ENCODE measurements around the gene WDR4. TPM values are rescaled to one million over a fixed set of nuclear protein-coding genes. Genes with fewer than 3 reads are reported as not detected.

WDR4 gene
- total RNA-seq, 1 experiment from 2014 or later: 17.6 TPM

DNA sequence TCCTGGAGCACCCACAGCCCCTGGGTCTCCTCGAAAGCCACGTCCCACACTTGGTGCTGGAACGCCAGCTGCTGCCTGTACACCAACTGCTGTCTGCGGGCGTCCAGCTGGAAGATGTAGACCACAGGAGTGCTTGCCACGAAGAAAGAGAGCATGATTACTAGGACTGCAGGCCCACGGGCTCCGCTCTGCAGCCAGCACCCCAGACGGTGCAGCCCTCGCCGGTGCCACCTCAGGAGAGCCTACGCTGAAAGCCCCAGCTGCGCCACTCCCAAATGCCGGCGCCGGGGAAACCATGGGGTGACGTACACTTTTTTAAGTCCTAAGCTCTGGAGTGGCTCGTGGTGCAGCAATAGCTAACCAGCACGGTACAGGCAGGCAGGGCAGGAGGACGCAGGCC, 25.7 kb downstream of the WDR4 start:
- TF ChIP-seq EZH2 (IDR thresholded peaks at IDR 0.05; ENCODE audit: low read depth): no peak
- TF ChIP-seq, protein P1, sequence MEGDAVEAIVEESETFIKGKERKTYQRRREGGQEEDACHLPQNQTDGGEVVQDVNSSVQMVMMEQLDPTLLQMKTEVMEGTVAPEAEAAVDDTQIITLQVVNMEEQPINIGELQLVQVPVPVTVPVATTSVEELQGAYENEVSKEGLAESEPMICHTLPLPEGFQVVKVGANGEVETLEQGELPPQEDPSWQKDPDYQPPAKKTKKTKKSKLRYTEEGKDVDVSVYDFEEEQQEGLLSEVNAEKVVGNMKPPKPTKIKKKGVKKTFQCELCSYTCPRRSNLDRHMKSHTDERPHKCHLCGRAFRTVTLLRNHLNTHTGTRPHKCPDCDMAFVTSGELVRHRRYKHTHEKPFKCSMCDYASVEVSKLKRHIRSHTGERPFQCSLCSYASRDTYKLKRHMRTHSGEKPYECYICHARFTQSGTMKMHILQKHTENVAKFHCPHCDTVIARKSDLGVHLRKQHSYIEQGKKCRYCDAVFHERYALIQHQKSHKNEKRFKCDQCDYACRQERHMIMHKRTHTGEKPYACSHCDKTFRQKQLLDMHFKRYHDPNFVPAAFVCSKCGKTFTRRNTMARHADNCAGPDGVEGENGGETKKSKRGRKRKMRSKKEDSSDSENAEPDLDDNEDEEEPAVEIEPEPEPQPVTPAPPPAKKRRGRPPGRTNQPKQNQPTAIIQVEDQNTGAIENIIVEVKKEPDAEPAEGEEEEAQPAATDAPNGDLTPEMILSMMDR (conservative IDR thresholded peaks at IDR 0.05): no peak
- Histone ChIP-seq H3K9me3 (ENCODE audit: insufficient read depth, low read depth) (no peaks in the 10 kb centered on the region), H3K4me1 (replicated peaks; ENCODE audit: insufficient read depth) (no peaks in the 10 kb centered on the region), H3K36me3 (ENCODE audit: low read depth) (no peaks in the 10 kb centered on the region), H3F3A (ENCODE audit: insufficient read depth, low read depth) (no peaks in the 10 kb centered on the region), H4K20me1 (ENCODE audit: insufficient read depth) (0 out of 2 replicates have a peak, but pooled peaks cover 7% of the 10 kb centered on the region), H3K9me2 (ENCODE audit: insufficient read depth) (no peaks in the 10 kb centered on the region), H3K27me3 (ENCODE audit: insufficient read depth, low read depth) (no peaks in the 10 kb centered on the region), H2AFZ (no peak overlapping the region), H3K4me3 (no peak overlapping the region), H3K4me2 (no peak overlapping the region), H3K79me2 (ENCODE audit: low read depth) (no peaks in the 10 kb centered on the region), H3K27ac (no peak overlapping the region)
- ChIA-PET CTCF (no interaction called here), POLR2A (ENCODE audit: unreplicated experiment) (no interaction called here)
- intact Hi-C loops (cut with micrococcal nuclease; ENCODE audit: unreplicated experiment): no loop called here
- no peak for DNase-seq
- no TSS peak for BruUV-seq (replicated peaks)

DNA sequence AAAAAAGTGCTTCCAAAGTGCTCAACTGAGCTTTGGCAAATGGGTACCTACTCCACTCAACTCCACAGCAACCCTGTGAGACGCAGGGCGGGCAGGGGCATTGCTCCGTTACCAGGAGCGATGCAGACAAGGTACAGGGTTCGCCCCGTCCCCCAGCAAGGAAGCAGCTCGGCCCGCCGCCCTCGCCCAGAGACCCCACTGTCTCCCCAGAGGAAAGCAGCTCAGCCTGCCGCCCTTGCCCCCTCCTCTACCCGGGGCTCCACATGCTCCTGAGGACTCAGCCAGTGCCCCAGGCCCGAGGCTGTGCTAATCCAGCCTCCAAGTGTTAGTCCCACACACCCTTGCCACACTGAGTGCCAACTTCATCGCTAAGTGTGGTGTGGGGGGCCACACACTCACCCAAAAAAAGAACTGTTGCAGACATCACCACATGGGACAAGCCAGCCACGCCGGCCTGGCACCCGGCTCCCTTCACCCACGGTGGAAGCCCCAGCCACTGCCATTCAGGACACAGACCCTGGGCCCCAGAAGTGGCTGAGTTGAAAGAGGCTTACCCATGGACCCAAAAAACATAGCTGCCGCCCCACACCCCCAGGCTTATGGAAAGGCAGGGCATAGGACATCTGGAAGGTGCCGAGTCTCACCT, 26.3 kb downstream of the WDR4 start:
- H3K9me2 ChIP-seq (ENCODE audit: insufficient read depth): no peaks in the 10 kb centered on the region
- H3K9me3 ChIP-seq (ENCODE audit: insufficient read depth, low read depth): no peaks in the 10 kb centered on the region
- H3K79me2 ChIP-seq (ENCODE audit: low read depth): no peaks in the 10 kb centered on the region
- H3K27me3 ChIP-seq (ENCODE audit: insufficient read depth, low read depth): no peaks in the 10 kb centered on the region
- H3F3A ChIP-seq (ENCODE audit: insufficient read depth, low read depth): no peaks in the 10 kb centered on the region
- ChIA-PET CTCF (no interaction called here), POLR2A (ENCODE audit: unreplicated experiment) (no interaction called here)
- DNase-seq: no peak
- H3K4me2 ChIP-seq: no peak overlapping the region
- no peak overlapping the region for H3K27ac ChIP-seq
- 0 out of 2 replicates have a peak, but pooled peaks cover 7% of the 10 kb centered on the region for H4K20me1 ChIP-seq (ENCODE audit: insufficient read depth)
- TF ChIP-seq EZH2 (IDR thresholded peaks at IDR 0.05; ENCODE audit: low read depth): no peak
- TF ChIP-seq, protein P1 (conservative IDR thresholded peaks at IDR 0.05): no peak
- H3K36me3 ChIP-seq (ENCODE audit: low read depth): no peaks in the 10 kb centered on the region
- no peak overlapping the region for H3K4me3 ChIP-seq
- no TSS peak for BruUV-seq (replicated peaks)
- no peaks in the 10 kb centered on the region for H3K4me1 ChIP-seq (replicated peaks; ENCODE audit: insufficient read depth)
- H2AFZ ChIP-seq: no peak overlapping the region
- intact Hi-C loops (cut with micrococcal nuclease; ENCODE audit: unreplicated experiment): no loop called here

DNA sequence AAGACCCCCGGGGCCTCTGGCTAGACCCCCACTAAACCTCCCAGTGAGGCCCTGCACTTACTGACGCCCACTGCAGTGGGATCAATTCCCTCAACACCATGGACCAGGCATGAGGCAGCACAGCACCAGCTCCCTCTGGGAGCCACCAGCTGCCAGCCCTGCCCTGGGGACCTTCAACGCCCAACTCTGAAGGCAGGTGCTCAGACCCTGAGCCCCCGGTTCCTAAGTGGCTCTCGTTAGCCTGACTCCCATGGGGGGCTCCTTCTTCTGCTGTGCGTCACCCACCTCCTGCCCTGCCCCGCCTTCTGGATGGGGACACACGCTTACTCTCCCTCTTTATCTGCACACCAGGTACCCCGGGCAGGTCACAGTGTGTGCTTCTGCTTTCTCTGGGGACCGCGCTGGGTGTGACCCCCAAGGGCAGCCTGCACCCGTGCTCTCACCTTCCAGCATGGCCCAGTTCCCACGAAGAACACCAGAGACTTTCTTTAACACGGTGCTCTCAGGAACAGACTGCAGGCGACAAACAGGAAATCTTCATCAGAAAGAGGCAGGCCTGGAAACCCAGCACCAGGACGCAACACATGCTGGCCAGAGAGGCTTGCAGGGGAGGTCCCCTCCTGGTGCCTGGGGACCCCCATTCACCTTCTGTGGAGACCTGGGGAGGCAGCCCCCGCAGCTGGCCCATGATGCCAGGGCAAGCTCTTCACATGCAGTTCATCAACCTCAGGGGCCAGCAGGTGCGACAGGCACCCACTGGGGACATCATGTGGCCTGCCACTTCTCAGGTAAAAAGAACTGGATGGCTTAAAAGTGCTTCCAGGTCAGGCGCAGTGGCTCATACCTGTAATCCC, 27.3 kb downstream of the WDR4 start:
- ChIA-PET POLR2A (ENCODE audit: unreplicated experiment) (no interaction called here), CTCF (no interaction called here)
- no peak for DNase-seq
- Histone ChIP-seq H3K9me2 (ENCODE audit: insufficient read depth) (no peaks in the 10 kb centered on the region), H4K20me1 (ENCODE audit: insufficient read depth) (0 out of 2 replicates have a peak, but pooled peaks cover 7% of the 10 kb centered on the region), H2AFZ (no peak overlapping the region), H3K79me2 (ENCODE audit: low read depth) (no peaks in the 10 kb centered on the region), H3K36me3 (ENCODE audit: low read depth) (no peaks in the 10 kb centered on the region), H3K4me3 (no peak overlapping the region), H3K9me3 (ENCODE audit: insufficient read depth, low read depth) (no peaks in the 10 kb centered on the region), H3K4me2 (no peak overlapping the region), H3K27ac (no peak overlapping the region), H3K4me1 (replicated peaks; ENCODE audit: insufficient read depth) (no peaks in the 10 kb centered on the region), H3K27me3 (ENCODE audit: insufficient read depth, low read depth) (no peaks in the 10 kb centered on the region), H3F3A (ENCODE audit: insufficient read depth, low read depth) (no peaks in the 10 kb centered on the region)
- TF ChIP-seq EZH2 (IDR thresholded peaks at IDR 0.05; ENCODE audit: low read depth): no peak
- TF ChIP-seq, protein P1 (conservative IDR thresholded peaks at IDR 0.05): no peak
- intact Hi-C loops (cut with micrococcal nuclease; ENCODE audit: unreplicated experiment): no loop called here
- no TSS peak for BruUV-seq (replicated peaks)
